Activated CD8-positive, alpha-beta memory T cell treated with anti-CD3 and anti-CD28 coated beads, Interleukin-2, amount 10 ng/mL, durations not matched to agents 7 days and 5 days (primary cell): ENCODE results near the gene CNST. TPM values are rescaled to one million over a fixed set of nuclear protein-coding genes. Genes with fewer than 3 reads are reported as not detected.
"Not testable (repeated sequence)": the region's sequence is repeated elsewhere in the genome, so short reads cannot be mapped to it uniquely, and the experiment has no call there.

Experiments
- ATAC-seq: fragments of 150-1000 bp; cut with Tn5 transposase; one replicate; pipeline ENCODE4 v1.10.0; 2021; ENCODE audit warnings: moderate library complexity
- CTCF ChIA-PET: fragments of 350-600 bp; sonication (Branson Sonifier 250); formaldehyde crosslinking; loops from one replicate; lab custom pipeline; 2021; ENCODE audit warnings: antibody characterized with exemption; lab: Charles Lee
- DNase-seq: peaks from one replicate; pipeline ENCODE4 v3.0.0-alpha.2; 2020
- H3K27ac Mint-ChIP-seq: one replicate; pipeline ENCODE4 v1.8.0; 2021; ENCODE audit warnings: mild to moderate bottlenecking, mixed read lengths
- H3K27me3 Mint-ChIP-seq: one replicate; pipeline ENCODE4 v1.8.0; 2021; ENCODE audit warnings: mixed read lengths
- H3K36me3 Mint-ChIP-seq: one replicate; pipeline ENCODE4 v1.8.0; 2021; ENCODE audit warnings: mild to moderate bottlenecking, mixed read lengths
- H3K4me1 Mint-ChIP-seq: one replicate; pipeline ENCODE4 v1.8.0; 2021; ENCODE audit warnings: mixed read lengths
- H3K4me3 Mint-ChIP-seq: one replicate; pipeline ENCODE4 v1.8.0; 2021; ENCODE audit warnings: mild to moderate bottlenecking, moderate library complexity, mixed read lengths
- H3K9me3 Mint-ChIP-seq: one replicate; pipeline ENCODE4 v1.8.0; 2022; ENCODE audit warnings: low read depth, mixed read lengths
- total RNA-seq, 2 experiments: library from RNA; stranded (reverse); gene quantifications; one replicate each; pipeline ENCODE4 v1.2.3, GENCODE V29; 2021

CNST gene
- total RNA-seq, 2 experiments from 2014 or later = 27.3 to 30.2 TPM

DNA sequence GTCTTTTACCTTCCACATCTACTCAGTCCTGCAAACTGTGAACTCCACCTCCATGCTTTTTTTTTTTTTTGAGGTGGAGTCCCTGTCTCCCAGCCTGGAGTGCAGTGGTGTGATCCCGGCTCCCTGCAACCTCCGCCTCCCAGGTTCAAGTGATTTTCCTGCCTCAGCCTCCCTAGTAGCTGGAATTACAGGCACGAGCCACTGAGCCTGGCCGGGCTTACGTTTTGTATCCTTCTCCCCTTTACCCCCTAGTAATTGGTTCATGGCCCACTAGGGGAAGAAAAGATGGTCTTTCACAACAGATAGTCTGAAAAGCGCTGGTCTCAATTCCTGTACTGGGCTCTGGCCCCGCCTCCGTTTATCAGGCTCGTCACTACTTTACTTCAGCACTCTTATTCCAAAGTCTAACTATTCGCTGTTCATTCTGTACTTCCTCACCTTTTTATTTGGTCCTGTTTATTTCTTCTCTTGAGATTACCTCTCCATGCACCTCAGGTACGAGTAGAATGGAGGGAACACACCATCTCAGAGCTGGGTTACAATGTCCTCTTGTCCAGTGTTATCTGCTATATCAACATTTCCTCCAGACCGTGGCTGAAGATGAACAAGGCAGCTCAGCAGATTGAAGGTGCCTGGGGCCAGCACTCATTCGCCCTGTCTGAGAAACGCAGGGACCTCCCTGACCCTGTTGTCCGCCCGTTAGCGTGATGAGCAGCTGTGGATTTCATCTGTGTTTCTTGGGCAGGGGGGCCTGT is 16.2 kb downstream of the CNST start:
- no peaks in the 10 kb centered on the region for H3K9me3 Mint-ChIP-seq
- H3K27me3 Mint-ChIP-seq = no peaks in the 10 kb centered on the region
- CTCF ChIA-PET = no interaction called here

GRCh38 chr1:246583056-246583440 is 16.8 kb downstream of the CNST start:
- H3K4me1 Mint-ChIP-seq = peaks cover 9% of the 10 kb centered on the region
- H3K27ac Mint-ChIP-seq = no peak overlapping the region
- peaks cover 5% of the 10 kb centered on the region for H3K36me3 Mint-ChIP-seq

More for the DNA sequence above, 16.2 kb downstream of the CNST start:
- Mint-ChIP-seq H3K4me1 (peaks cover 10% of the 10 kb centered on the region), H3K27ac (no peak overlapping the region), H3K36me3 (peaks cover 7% of the 10 kb centered on the region), H3K4me3 (no peak overlapping the region)
- ATAC-seq (no peak), DNase-seq (no peak)

GRCh38 chr1:246583448-246584185 is 17.4 kb downstream of the CNST start:
- H3K36me3 Mint-ChIP-seq = peaks cover 6% of the 10 kb centered on the region
- DNase-seq = no peak

More at GRCh38 chr1:246583056-246583440, 16.8 kb downstream of the CNST start:
- CTCF ChIA-PET = no interaction called here
- H3K4me3 Mint-ChIP-seq = no peak overlapping the region
- ATAC-seq (no peak), DNase-seq (no peak)
- H3K9me3 Mint-ChIP-seq = no peaks in the 10 kb centered on the region
- H3K27me3 Mint-ChIP-seq = no peaks in the 10 kb centered on the region

GRCh38 chr1:246587032-246587431 is 20.8 kb downstream of the CNST start:
- ATAC-seq = no peak
- peaks cover 14% of the 10 kb centered on the region for H3K4me1 Mint-ChIP-seq
- CTCF ChIA-PET = interaction anchor here (0.9 kb wide), 1 partner anchor 9 kb away, joined by 3 read pairs; no protein-coding TSS in a partner anchor

More at GRCh38 chr1:246583448-246584185, 17.4 kb downstream of the CNST start:
- no peak for ATAC-seq
- no peaks in the 10 kb centered on the region for H3K9me3 Mint-ChIP-seq
- CTCF ChIA-PET = no interaction called here
- H3K27me3 Mint-ChIP-seq = no peaks in the 10 kb centered on the region
- H3K27ac Mint-ChIP-seq = no peak overlapping the region
- H3K4me1 Mint-ChIP-seq = peaks cover 8% of the 10 kb centered on the region
- no peak overlapping the region for H3K4me3 Mint-ChIP-seq

DNA sequence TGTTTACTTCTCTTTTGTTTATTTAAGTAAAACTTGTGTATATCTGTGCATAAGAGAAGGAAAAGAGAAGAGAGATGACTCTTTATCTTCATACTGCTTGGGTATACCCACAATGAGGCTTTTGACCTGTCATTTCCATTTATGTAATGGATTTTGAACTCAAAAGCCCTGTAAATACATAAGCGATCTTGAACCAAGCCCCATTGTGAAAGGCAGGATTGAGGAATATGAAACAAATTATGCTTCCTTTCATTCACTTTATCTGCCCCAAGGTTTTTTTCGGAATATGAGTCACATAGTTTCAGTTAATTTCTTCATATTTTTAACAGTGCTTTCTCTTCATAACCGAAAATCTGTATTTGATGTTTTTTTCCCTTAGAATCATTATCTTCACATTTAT is 21.4 kb downstream of the CNST start:
- H3K36me3 Mint-ChIP-seq = peaks cover 25% of the 10 kb centered on the region
- H3K27ac Mint-ChIP-seq = no peak overlapping the region
- H3K27me3 Mint-ChIP-seq = no peaks in the 10 kb centered on the region
- H3K4me3 Mint-ChIP-seq = no peak overlapping the region
- CTCF ChIA-PET = interaction anchor here (0.9 kb wide), 1 partner anchor 9 kb away, joined by 3 read pairs; no protein-coding TSS in a partner anchor
- peaks cover 14% of the 10 kb centered on the region for H3K4me1 Mint-ChIP-seq
- peaks cover 2% of the 10 kb centered on the region for H3K9me3 Mint-ChIP-seq
- DNase-seq (no peak), ATAC-seq (no peak)

More at GRCh38 chr1:246587032-246587431, 20.8 kb downstream of the CNST start:
- Mint-ChIP-seq H3K36me3 (peaks cover 19% of the 10 kb centered on the region), H3K4me3 (no peak overlapping the region), H3K27me3 (no peaks in the 10 kb centered on the region), H3K27ac (no peak overlapping the region), H3K9me3 (peaks cover 2% of the 10 kb centered on the region)
- DNase-seq = no peak

DNA sequence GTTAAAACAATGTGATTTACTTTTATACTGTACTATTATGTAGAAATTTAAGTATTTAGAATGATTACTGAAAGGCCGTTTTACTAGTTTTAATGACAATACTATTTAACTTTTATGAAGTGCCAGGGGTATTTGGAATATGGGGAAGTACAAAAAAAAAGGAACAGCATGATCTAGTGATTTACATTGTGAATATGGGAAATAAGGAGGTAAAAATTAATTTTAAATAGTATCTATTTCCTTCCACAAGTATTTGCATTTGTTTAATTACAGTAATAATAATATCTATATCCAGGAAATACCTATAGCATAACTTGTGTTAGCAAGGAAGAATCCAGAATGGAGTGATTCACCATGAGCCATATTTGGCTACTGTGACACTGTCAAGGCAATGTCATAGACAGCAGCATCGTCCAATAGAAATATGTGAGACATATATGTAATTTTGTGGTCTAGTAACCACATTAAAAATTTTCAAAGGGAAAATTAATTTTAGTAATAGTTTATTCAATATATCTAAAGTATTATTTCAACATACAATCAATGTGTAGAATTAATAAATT is 22.0 kb downstream of the CNST start:
- H3K4me3 Mint-ChIP-seq = no peak overlapping the region
- H3K27ac Mint-ChIP-seq = no peak overlapping the region
- H3K9me3 Mint-ChIP-seq = peaks cover 2% of the 10 kb centered on the region
- H3K4me1 Mint-ChIP-seq = peaks cover 14% of the 10 kb centered on the region
- DNase-seq (no peak), ATAC-seq (no peak)
- H3K36me3 Mint-ChIP-seq = peaks cover 28% of the 10 kb centered on the region
- no peaks in the 10 kb centered on the region for H3K27me3 Mint-ChIP-seq
- CTCF ChIA-PET = no interaction called here

DNA sequence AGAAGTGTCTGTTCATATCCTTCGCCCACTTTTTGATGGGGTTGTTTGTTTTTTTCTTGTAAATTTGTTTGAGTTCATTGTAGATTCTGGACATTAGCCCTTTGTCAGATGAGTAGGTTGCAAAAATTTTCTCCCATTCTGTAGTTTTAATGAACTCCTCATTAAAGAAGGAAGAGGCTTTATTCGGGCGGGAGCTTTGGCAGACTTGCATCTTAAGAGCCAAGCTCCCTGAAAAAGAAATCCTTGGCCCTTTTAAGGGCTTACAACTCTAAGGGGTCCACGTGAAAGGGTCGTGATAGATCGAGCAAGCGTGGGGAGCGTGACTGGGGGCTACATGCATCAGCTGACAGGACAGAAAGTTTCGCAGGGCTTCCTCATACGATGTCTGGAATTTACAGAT is 23.7 kb downstream of the CNST start:
- ATAC-seq, H3K27ac Mint-ChIP-seq, H3K9me3 Mint-ChIP-seq, CTCF ChIA-PET, DNase-seq, H3K27me3 Mint-ChIP-seq, H3K4me3 Mint-ChIP-seq: not testable (repeated sequence)
- peaks cover 14% of the 10 kb centered on the region for H3K4me1 Mint-ChIP-seq
- peaks cover 26% of the 10 kb centered on the region for H3K36me3 Mint-ChIP-seq

- Mint-ChIP-seq H3K4me1 (peaks cover 14% of the 10 kb centered on the region), H3K4me3 (no peak overlapping the region)
Measured at GRCh38 chr1:246591047-246591446, 24.8 kb downstream of the CNST start.

DNA sequence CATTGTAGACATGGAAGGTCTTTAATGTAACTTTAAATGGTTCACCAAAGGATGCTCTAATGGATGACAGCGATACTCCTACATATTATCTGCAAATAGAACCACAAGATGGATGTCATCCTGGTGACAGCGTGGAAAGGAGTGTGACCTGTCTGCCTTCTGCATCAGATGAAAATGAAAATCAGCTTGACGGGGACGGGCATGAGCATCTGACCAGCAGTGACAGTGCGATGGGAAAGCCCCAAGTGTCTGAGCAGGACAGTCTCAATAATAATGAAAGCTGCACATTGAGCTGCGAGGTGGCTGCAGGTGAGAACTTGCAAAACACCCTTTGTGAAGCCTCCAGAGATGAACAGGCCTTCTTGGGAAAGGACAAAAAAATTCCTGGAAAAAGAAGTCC is 25.2 kb downstream of the CNST start:
- no peak for DNase-seq
- Mint-ChIP-seq H3K4me1 (peaks cover 14% of the 10 kb centered on the region), H3K36me3 (peaks cover 31% of the 10 kb centered on the region), H3K27me3 (no peaks in the 10 kb centered on the region), H3K9me3 (peaks cover 2% of the 10 kb centered on the region), H3K4me3 (no peak overlapping the region), H3K27ac (no peak overlapping the region)
- CTCF ChIA-PET = no interaction called here
- ATAC-seq = peak; percentile 27

More at GRCh38 chr1:246591047-246591446, 24.8 kb downstream of the CNST start:
- peaks cover 2% of the 10 kb centered on the region for H3K9me3 Mint-ChIP-seq
- H3K27ac Mint-ChIP-seq = no peak overlapping the region
- H3K27me3 Mint-ChIP-seq = no peaks in the 10 kb centered on the region
- H3K36me3 Mint-ChIP-seq = peaks cover 31% of the 10 kb centered on the region
- CTCF ChIA-PET = no interaction called here
- ATAC-seq (no peak), DNase-seq (no peak)

- no peaks in the 10 kb centered on the region for H3K27me3 Mint-ChIP-seq
- peaks cover 2% of the 10 kb centered on the region for H3K9me3 Mint-ChIP-seq
- no peak for ATAC-seq
- H3K4me3 Mint-ChIP-seq = no peak overlapping the region
- no peak overlapping the region for H3K27ac Mint-ChIP-seq
- peaks cover 14% of the 10 kb centered on the region for H3K4me1 Mint-ChIP-seq
- peaks cover 31% of the 10 kb centered on the region for H3K36me3 Mint-ChIP-seq
- CTCF ChIA-PET = no interaction called here
- DNase-seq = no peak
Measured at GRCh38 chr1:246591958-246592357, 25.7 kb downstream of the CNST start.

GRCh38 chr1:246592695-246593094 is 26.4 kb downstream of the CNST start:
- Mint-ChIP-seq H3K4me3 (no peak overlapping the region), H3K27me3 (no peaks in the 10 kb centered on the region), H3K4me1 (peaks cover 12% of the 10 kb centered on the region), H3K36me3 (peaks cover 33% of the 10 kb centered on the region), H3K9me3 (peaks cover 2% of the 10 kb centered on the region), H3K27ac (no peak overlapping the region)
- ATAC-seq = no peak
- DNase-seq = no peak
- CTCF ChIA-PET = interaction anchor here (0.6 kb wide), 1 partner anchor 68 kb away, joined by 4 read pairs; no protein-coding TSS in a partner anchor

- Mint-ChIP-seq H3K27me3 (no peaks in the 10 kb centered on the region), H3K27ac (no peak overlapping the region), H3K36me3 (peaks cover 32% of the 10 kb centered on the region), H3K4me1 (peaks cover 10% of the 10 kb centered on the region), H3K4me3 (no peak overlapping the region), H3K9me3 (no peaks in the 10 kb centered on the region)
- no peak for ATAC-seq
- CTCF ChIA-PET = interaction anchor here (0.6 kb wide), 1 partner anchor 56 kb away, joined by 3 read pairs; no protein-coding TSS in a partner anchor
- no peak for DNase-seq
Measured at GRCh38 chr1:246595146-246595545, 28.9 kb downstream of the CNST start.

DNA sequence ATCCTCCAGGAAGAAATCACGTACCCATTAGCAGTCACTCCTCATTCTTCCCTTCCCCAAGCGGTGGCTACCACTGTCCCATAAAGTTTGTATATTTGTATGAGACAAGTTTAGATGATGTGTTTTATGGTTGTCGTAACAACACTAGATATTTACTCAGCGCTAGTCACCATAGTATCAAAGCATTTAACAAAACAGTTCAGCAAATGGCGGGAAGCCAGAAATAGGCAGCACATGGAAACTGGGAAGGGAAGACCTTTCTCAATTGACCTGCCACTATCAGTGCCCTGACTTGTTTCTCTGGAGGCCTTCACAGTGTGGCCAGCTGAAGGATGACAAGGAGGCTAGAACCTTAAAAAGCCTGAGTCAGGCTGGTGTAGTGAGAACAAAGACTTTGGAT is 31.1 kb downstream of the CNST start:
- Mint-ChIP-seq H3K36me3 (peaks cover 17% of the 10 kb centered on the region), H3K27ac (no peak overlapping the region), H3K4me3 (no peak overlapping the region), H3K27me3 (no peaks in the 10 kb centered on the region), H3K9me3 (no peaks in the 10 kb centered on the region), H3K4me1 (peaks cover 7% of the 10 kb centered on the region)
- DNase-seq = no peak
- CTCF ChIA-PET = interaction anchor here (1.5 kb wide), 1 partner anchor 11 kb away, joined by 3 read pairs; no protein-coding TSS in a partner anchor
- ATAC-seq = no peak
